Mesendoderm (in vitro differentiated cells): ENCODE data around the gene DLG2.

Experiments
- DNase-seq: peaks from one replicate; pipeline ENCODE4 v3.0.0; 2013
- H2AK5ac ChIP-seq: 2 replicates; pipeline ENCODE4 v1.6.1; 2013; ENCODE audit warnings: low read length, inconsistent platforms
- H2BK120ac ChIP-seq: 2 replicates; pipeline ENCODE4 v1.6.1; 2013; ENCODE audit warnings: low read depth, mild to moderate bottlenecking, low read length, moderate library complexity, mixed read lengths
- H2BK15ac ChIP-seq: replicated peaks from 2 replicates; pipeline ENCODE4 v1.6.1; 2013; ENCODE audit warnings: low read depth, mild to moderate bottlenecking, moderate library complexity
- H2BK5ac ChIP-seq: 2 replicates; pipeline ENCODE4 v1.6.1; 2013; ENCODE audit warnings: low read length, inconsistent platforms
- H3K18ac ChIP-seq: 2 replicates; pipeline ENCODE4 v1.6.1; 2013; ENCODE audit warnings: mild to moderate bottlenecking, low read length, mixed read lengths
- H3K23ac ChIP-seq: one replicate; pipeline ENCODE4 v1.6.1; 2013; ENCODE audit warnings: low read length
- H3K27ac ChIP-seq: 2 replicates; pipeline ENCODE4 v1.5.1; 2013; ENCODE audit warnings: low read depth, mild to moderate bottlenecking, inconsistent platforms, low read length, moderate library complexity
- H3K27me3 ChIP-seq: 2 replicates; pipeline ENCODE4 v1.6.1; 2013; ENCODE audit warnings: low read length, control low read depth, mild to moderate bottlenecking, inconsistent platforms; ENCODE audit not compliant: insufficient read depth, poor library complexity
- H3K36me3 ChIP-seq: 2 replicates; pipeline ENCODE4 v1.6.1; 2013; ENCODE audit warnings: low read length, inconsistent platforms; ENCODE audit not compliant: control insufficient read depth, insufficient read depth
- H3K4ac ChIP-seq: one replicate; pipeline ENCODE4 v1.6.1; 2013; ENCODE audit warnings: low read depth, mild to moderate bottlenecking, low read length, moderate library complexity
- H3K4me1 ChIP-seq: 2 replicates; pipeline ENCODE4 v1.6.1; 2013; ENCODE audit warnings: low read depth, low read length, inconsistent platforms; ENCODE audit not compliant: control insufficient read depth
- H3K4me2 ChIP-seq: 2 replicates; pipeline ENCODE4 v1.6.1; 2013; ENCODE audit warnings: low read length
- H3K4me3 ChIP-seq: 2 replicates; pipeline ENCODE4 v1.5.1; 2013; ENCODE audit warnings: mild to moderate bottlenecking, low read length
- H3K56ac ChIP-seq: one replicate; pipeline ENCODE4 v1.6.1; 2013; ENCODE audit warnings: low read length
- H3K79me1 ChIP-seq: 2 replicates; pipeline ENCODE4 v1.6.1; 2013; ENCODE audit warnings: low read length, inconsistent platforms
- H3K79me2 ChIP-seq: 2 replicates; pipeline ENCODE4 v1.6.1; 2013; ENCODE audit warnings: mild to moderate bottlenecking, low read length; ENCODE audit not compliant: control insufficient read depth, insufficient read depth
- H3K9ac ChIP-seq: 2 replicates; pipeline ENCODE4 v1.6.1; 2013; ENCODE audit warnings: low read length, inconsistent platforms
- H4K5ac ChIP-seq: one replicate; pipeline ENCODE4 v1.6.1; 2013; ENCODE audit warnings: low read length
- H4K8ac ChIP-seq: one replicate; pipeline ENCODE4 v1.6.1; 2013; ENCODE audit warnings: low read depth, mild to moderate bottlenecking, control low read depth, low read length, moderate library complexity
- WGBS: extraction: QIAGEN DNeasy Blood & Tissue Kit; methylation state at CpG from one replicate; pipeline ENCODE4 v1.1.7; 2013; ENCODE audit warnings: low lambda C conversion rate, missing lambda C conversion rate; ENCODE audit not compliant: insufficient coverage; ENCODE audit errors: extremely low coverage; 5-methylcytosine and 5-hydroxymethylcytosine counted together

The DLG2 gene

DNA sequence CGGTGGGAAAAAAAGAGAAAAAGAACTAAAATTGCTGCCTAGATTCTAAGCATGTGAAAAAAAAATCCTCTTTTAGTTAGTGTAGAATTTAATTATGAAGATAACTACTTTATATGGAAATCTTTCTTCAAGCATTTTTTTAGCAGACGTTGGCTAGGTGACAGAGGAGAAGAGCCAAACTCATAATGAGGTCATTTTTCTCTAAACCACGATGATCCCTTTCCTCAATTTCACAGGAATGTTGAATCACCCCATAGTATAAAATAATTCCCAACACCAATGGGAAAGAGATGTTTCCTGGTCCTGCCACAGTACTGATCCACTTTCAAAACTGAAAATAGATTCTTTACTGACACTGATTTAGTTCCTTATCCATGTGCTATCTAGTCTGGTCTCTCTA, 319.8 kb downstream of the DLG2 start:
- Histone ChIP-seq H3K18ac (no peak overlapping the region), H3K36me3 (no peaks in the 10 kb centered on the region), H3K27ac (no peak overlapping the region), H4K5ac (no peak overlapping the region), H3K79me1 (no peaks in the 10 kb centered on the region), H2AK5ac (no peak overlapping the region), H2BK5ac (no peak overlapping the region), H3K79me2 (no peaks in the 10 kb centered on the region), H2BK120ac (no peak overlapping the region), H3K4me2 (no peak overlapping the region), H3K4me3 (no peak overlapping the region), H3K4me1 (no peaks in the 10 kb centered on the region), H3K56ac (no peak overlapping the region), H3K9ac (no peak overlapping the region), H4K8ac (no peak overlapping the region), H3K4ac (no peak overlapping the region), H2BK15ac (no peak overlapping the region), H3K23ac (no peak overlapping the region), H3K27me3 (no peaks in the 10 kb centered on the region)
- DNase-seq, result no peak
- no CpG with 5 or more reads among the region's 3 CpGs for WGBS

DNA sequence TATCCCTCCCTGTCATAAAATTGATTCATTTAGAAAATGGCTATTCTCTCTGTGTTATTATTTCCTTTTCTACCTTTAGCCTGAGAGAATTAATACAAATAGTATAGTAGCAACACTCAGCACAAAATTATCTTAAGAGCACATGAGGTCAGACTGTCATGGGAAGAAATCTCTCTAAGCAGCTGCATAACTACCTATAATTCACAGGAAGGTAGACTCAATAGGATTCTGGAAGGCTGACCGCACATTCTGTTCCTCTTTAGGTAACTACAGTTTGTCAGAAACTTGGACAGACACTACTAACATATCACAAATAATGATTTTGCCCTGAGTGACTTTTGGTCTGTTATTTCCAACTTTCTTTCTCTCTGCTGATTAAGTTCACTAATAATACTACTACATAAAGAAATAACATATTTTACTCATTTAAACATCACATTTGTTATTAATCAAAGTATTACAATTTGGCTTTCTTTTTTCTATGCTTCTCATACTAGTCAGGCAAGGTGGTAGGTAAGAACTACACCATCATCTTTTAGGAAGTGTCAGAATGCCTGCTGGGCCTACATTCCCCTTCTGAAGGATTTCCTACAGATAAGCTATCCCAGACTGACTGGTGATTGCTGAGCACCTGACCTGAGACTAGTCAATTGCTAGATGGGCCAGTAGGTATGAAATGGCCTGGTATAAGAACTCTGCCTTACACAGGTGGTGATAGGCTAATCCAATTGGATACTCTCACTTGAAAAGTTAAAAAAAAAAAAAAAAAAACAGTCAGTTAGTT, 325.1 kb downstream of the DLG2 start:
- Histone ChIP-seq H3K9ac (no peak overlapping the region), H3K4ac (no peak overlapping the region), H3K27ac (no peak overlapping the region), H3K23ac (no peak overlapping the region), H4K8ac (no peak overlapping the region), H3K36me3 (no peaks in the 10 kb centered on the region), H3K79me1 (no peaks in the 10 kb centered on the region), H3K79me2 (no peaks in the 10 kb centered on the region), H3K4me3 (no peak overlapping the region), H2BK120ac (no peak overlapping the region), H3K4me1 (no peaks in the 10 kb centered on the region), H3K4me2 (no peak overlapping the region), H3K18ac (no peak overlapping the region), H3K27me3 (no peaks in the 10 kb centered on the region), H2BK15ac (no peak overlapping the region), H3K56ac (no peak overlapping the region), H2BK5ac (no peak overlapping the region), H4K5ac (no peak overlapping the region), H2AK5ac (no peak overlapping the region)
- WGBS, result no CpG with 5 or more reads among the region's 1 CpG
- DNase-seq, result peak; percentile 65

DNA sequence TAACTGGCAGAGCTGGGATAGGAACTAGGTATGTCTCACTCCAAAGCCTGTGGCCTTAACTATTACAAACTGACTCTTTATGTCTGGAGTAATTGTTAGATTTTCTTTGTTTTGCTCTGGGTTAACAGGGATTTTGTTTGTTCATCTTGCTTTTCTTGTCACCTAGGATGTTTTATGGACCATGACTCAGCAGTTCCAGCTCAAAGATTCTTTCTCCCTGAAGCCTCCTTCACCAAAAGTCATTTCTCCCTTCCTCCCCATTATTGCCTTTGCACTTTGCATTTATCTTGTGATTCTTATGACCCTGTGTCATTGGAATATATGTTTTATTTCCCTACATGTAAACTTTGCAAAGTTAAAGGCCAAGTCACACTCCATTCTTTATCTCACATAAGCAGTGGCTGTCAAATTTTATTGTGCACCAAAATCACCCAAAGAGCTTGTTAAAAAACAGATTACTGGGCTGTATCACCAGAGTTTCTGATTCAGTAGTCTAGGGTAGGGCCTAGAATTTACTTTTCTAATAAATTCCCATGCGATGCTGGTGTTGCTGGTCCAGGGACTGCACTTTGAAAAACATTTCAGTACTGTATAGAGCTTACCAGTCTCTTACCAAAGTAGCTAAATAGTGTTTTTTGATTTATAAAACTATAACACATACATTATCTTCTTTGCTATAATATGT, 327.7 kb downstream of the DLG2 start:
- no peak overlapping the region for H3K4ac ChIP-seq
- H3K4me2 ChIP-seq, result no peak overlapping the region
- no peak overlapping the region for H4K8ac ChIP-seq
- H2BK120ac ChIP-seq, result no peak overlapping the region
- no peak overlapping the region for H3K23ac ChIP-seq
- DNase-seq, result peak; percentile 30
- no peaks in the 10 kb centered on the region for H3K4me1 ChIP-seq
- H3K18ac ChIP-seq, result no peak overlapping the region
- H2BK15ac ChIP-seq, result peak overlapping the region; percentile 98
- H3K9ac ChIP-seq, result no peak overlapping the region
- no peak overlapping the region for H3K56ac ChIP-seq
- no peak overlapping the region for H4K5ac ChIP-seq
- H3K79me1 ChIP-seq, result no peaks in the 10 kb centered on the region
- no peak overlapping the region for H3K4me3 ChIP-seq
- no peaks in the 10 kb centered on the region for H3K36me3 ChIP-seq
- no CpG with 5 or more reads among the region's 1 CpG for WGBS
- no peaks in the 10 kb centered on the region for H3K79me2 ChIP-seq
- H3K27ac ChIP-seq, result no peak overlapping the region
- no peak overlapping the region for H2BK5ac ChIP-seq
- no peaks in the 10 kb centered on the region for H3K27me3 ChIP-seq
- H2AK5ac ChIP-seq, result no peak overlapping the region

DNA sequence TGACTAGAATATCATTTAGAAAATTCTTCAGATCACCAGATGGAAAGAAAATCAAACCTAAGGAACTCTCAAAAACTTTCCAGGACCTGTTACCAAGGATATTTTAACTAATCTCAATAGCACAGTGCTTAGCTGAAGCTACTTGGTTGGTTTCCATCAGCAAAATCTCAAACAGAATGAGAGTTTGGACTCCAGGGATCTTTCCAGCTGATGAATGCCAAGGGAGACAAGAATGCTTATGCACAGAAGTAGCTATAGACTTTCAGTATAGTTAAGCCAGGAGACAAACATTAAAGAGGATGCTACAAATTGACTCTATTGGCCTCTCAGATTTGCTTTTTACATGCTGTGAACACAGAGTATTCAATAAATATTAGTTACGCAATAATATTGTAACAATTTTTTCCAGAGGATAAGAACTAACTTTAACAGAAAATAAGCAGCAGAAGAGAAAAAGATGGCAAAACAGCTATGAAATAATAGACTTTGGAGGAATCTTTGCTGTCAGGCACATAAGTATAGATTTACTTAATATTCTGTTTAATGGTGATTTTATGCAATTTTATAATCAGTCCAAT, 331.4 kb downstream of the DLG2 start:
- H3K79me2 ChIP-seq, result no peaks in the 10 kb centered on the region
- H2BK15ac ChIP-seq, result no peak overlapping the region
- no peak overlapping the region for H3K4me2 ChIP-seq
- no peaks in the 10 kb centered on the region for H3K36me3 ChIP-seq
- H4K5ac ChIP-seq, result no peak overlapping the region
- no peak overlapping the region for H3K27ac ChIP-seq
- no peak overlapping the region for H4K8ac ChIP-seq
- no CpG with 5 or more reads among the region's 1 CpG for WGBS
- no peak overlapping the region for H3K4me3 ChIP-seq
- no peaks in the 10 kb centered on the region for H3K4me1 ChIP-seq
- H2AK5ac ChIP-seq, result no peak overlapping the region
- H3K79me1 ChIP-seq, result no peaks in the 10 kb centered on the region
- H2BK120ac ChIP-seq, result no peak overlapping the region
- no peaks in the 10 kb centered on the region for H3K27me3 ChIP-seq
- H2BK5ac ChIP-seq, result no peak overlapping the region
- DNase-seq, result no peak
- H3K23ac ChIP-seq, result no peak overlapping the region
- no peak overlapping the region for H3K18ac ChIP-seq
- no peak overlapping the region for H3K4ac ChIP-seq
- H3K56ac ChIP-seq, result no peak overlapping the region
- no peak overlapping the region for H3K9ac ChIP-seq

DNA sequence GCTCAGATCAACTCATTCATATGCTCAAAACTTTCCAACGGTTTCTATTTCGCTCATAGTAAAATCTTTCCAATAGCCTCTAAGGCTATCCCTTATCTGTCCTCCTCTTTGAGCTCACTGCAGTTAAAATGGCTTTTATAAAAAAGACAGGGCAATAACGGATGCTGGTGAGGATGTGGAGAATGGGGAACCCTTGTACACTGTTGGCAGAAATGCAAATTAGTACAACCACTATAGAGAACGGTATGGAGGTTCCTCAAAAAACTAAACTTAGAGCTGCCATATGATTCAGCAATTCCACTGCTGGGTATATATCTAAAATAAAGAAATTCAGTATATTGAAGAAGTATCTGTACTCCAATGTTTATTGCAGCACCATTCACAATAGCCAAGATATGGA, 345.6 kb downstream of the DLG2 start:
- Histone ChIP-seq H3K4me3 (no peak overlapping the region), H2BK120ac (no peak overlapping the region), H2AK5ac (no peak overlapping the region), H3K79me1 (no peaks in the 10 kb centered on the region), H3K56ac (no peak overlapping the region), H3K79me2 (no peaks in the 10 kb centered on the region), H3K27me3 (no peaks in the 10 kb centered on the region), H3K18ac (no peak overlapping the region), H3K9ac (no peak overlapping the region), H2BK15ac (no peak overlapping the region), H3K4me2 (no peak overlapping the region), H2BK5ac (no peak overlapping the region), H3K4ac (no peak overlapping the region), H3K27ac (no peak overlapping the region), H3K23ac (no peak overlapping the region), H4K8ac (no peak overlapping the region), H3K4me1 (no peaks in the 10 kb centered on the region), H3K36me3 (no peaks in the 10 kb centered on the region), H4K5ac (no peak overlapping the region)
- no peak for DNase-seq
- no CpG with 5 or more reads among the region's 4 CpGs for WGBS
